Heart left ventricle (tissue), 13 donors: ENCODE data around the gene ZMIZ1.

ENCODE experiments used
- CTCF ChIP-seq, 12 donors: fragments of 200-600 bp; sonication (generic) in 4 of 12; IDR thresholded peaks; one replicate each; pipeline versions ENCODE4 v1.5.0 to v1.8.0; 2018 to 2022; ENCODE audit warnings: antibody characterized with exemption in 12 of 12, mild to moderate bottlenecking in 5 of 12
- POLR2A ChIP-seq, 2 donors: fragments of 450-650 bp; IDR thresholded peaks; one replicate each; pipeline ENCODE4 v1.6.1; 2017; ENCODE audit warnings: antibody characterized with exemption in 2 of 2, mild to moderate bottlenecking in 2 of 2, moderate library complexity in 2 of 2
- donor health status: ischemic (EF 13 %, LVEDD 7.1; RV severe dilation, severe dysfunction).
- donor health status: DM: no; HTN: yes; CAD: no.
- donor health status: DM: no; HTN: no; CAD: no.
- donor health status: ischemic (EF 25% LVEDD 6.9; RV normal size, moderate dysfunction).
- donor health status: ischemic (EF 25% LVEDD 5.7; RV mildly dilated, moderate dysfunction).
- donor health status: ischemic (EF 35%, LVEDD 5.7; RV mildly dilated, moderate dysfunction).
- donor health status: nonischemic (EF 11% LVEDD 7.7; RV severe dilation, severe dysfunction).
- donor health status: DM: yes; HTN: yes; CAD: no.
- donor health status: PGD.
- donor health status: ischemic (EF 29% LVEDD 5.4; RV normal size, mild dysfunction).
- donor health status: nonischemic (EF 23%, LVEDD 6.1; RV moderate dilation, normal function).

- TF ChIP-seq CTCF (IDR thresholded peaks at IDR 0.05) (no peak), POLR2A (IDR thresholded peaks at IDR 0.05) (no peak)
These were observed 34.8 kb downstream of the ZMIZ1 start for GRCh38 chr10:79103585-79103984.
